Measurements from ENCODE around the gene PTPRT. TPM values are rescaled to one million over a fixed set of nuclear protein-coding genes. Genes with fewer than 3 reads are reported as not detected.

The PTPRT gene
- total RNA-seq, 2 donors from 2014 or later, result 0.11 to 0.35 TPM

DNA sequence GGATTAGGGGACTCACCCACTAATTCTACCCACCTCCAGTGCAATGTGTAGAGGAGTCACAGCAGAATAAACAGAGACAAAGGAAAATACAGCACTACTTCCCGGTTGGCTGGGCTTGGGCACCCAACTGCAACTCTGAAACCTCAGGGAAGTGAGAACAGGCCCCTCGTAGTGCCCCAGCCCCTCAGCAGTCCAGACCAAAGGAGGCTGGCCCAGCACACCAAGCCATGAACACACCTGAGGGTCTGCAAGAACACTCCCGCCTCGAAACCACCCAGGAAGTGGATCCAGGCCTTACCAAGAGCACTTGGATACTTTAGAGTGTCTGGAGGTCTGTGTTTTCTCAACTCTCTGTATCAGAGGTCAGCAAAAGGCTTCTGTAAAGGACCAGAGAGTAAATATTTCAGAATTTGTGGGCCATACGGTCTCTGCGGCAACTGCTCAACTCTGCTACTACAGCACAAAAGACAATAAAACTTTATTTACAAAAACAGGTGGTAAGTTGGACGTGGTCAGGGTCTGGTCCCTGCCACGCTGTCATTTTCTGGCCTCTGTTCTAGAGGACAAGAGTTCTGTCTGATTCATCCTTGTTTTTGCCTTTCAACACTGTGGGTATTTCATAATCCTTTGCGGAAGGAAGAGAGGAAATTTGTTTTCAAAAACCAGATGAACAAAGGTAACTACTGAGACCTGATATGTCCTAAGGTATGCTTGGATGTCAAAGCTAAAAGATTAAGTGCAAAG, 154.6 kb downstream of the PTPRT start:
- TF ChIP-seq, protein P1, sequence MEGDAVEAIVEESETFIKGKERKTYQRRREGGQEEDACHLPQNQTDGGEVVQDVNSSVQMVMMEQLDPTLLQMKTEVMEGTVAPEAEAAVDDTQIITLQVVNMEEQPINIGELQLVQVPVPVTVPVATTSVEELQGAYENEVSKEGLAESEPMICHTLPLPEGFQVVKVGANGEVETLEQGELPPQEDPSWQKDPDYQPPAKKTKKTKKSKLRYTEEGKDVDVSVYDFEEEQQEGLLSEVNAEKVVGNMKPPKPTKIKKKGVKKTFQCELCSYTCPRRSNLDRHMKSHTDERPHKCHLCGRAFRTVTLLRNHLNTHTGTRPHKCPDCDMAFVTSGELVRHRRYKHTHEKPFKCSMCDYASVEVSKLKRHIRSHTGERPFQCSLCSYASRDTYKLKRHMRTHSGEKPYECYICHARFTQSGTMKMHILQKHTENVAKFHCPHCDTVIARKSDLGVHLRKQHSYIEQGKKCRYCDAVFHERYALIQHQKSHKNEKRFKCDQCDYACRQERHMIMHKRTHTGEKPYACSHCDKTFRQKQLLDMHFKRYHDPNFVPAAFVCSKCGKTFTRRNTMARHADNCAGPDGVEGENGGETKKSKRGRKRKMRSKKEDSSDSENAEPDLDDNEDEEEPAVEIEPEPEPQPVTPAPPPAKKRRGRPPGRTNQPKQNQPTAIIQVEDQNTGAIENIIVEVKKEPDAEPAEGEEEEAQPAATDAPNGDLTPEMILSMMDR (IDR thresholded peaks at IDR 0.05), result no peak
- Histone ChIP-seq H3K4me1 (no peaks in the 10 kb centered on the region), H3K9me3 (no peaks in the 10 kb centered on the region), H3K36me3 (no peaks in the 10 kb centered on the region), H3K4me3 (no peak overlapping the region), H3K27ac (no peak overlapping the region), H3K27me3 (no peaks in the 10 kb centered on the region)
- DNase-seq (ENCODE audit: low spot score), result peak; percentile 50

DNA sequence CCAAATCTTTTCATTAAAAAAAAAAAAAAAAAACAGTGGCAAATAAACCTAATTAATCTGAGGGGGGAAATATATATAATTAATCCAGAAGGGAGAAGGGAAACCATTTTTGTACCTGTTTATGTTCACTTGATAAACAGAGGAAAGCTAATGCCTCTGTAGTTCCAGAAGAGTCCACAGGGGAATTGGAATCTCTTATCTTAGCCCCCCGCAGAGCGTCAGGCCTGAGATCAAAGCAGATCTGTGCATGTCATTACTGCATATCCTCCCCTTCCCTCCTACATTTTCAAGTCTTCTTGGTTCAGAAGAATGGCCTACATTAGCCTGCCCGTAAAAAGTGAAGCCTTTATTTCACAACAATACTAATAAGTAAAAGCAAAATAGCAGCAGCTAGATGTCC, 157.2 kb downstream of the PTPRT start:
- DNase-seq (ENCODE audit: low spot score), result no peak

DNA sequence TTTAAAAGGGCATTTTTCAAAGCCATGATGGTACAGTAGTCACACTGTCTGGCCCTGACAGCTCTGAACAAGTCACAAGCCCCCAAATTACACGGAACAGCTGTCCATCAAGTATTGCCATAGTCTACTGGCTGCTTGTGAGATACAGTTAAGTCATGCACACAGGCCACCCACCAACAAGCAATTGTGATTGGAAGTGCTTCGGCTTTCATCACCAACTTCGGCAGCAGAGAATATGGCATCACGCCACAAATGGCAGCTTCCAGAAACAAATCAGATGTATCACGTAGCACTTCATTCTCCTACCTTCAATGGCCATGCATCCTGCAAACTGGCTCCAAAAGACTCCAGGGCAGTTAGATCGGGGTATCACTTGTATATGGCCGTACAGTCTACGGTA, 160.5 kb downstream of the PTPRT start:
- no peak overlapping the region for H3K4me3 ChIP-seq
- H3K4me1 ChIP-seq, result no peaks in the 10 kb centered on the region
- no peaks in the 10 kb centered on the region for H3K9me3 ChIP-seq
- no peaks in the 10 kb centered on the region for H3K36me3 ChIP-seq
- DNase-seq (ENCODE audit: low spot score), result peak; percentile 43
- no peaks in the 10 kb centered on the region for H3K27me3 ChIP-seq
- TF ChIP-seq, protein P1 (IDR thresholded peaks at IDR 0.05), result no peak
- H3K27ac ChIP-seq, result no peak overlapping the region

More for the DNA sequence above, 157.2 kb downstream of the PTPRT start:
- Histone ChIP-seq H3K27ac (no peak overlapping the region), H3K9me3 (no peaks in the 10 kb centered on the region), H3K36me3 (no peaks in the 10 kb centered on the region), H3K27me3 (no peaks in the 10 kb centered on the region), H3K4me1 (no peaks in the 10 kb centered on the region), H3K4me3 (no peak overlapping the region)
- TF ChIP-seq, protein P1 (IDR thresholded peaks at IDR 0.05), result no peak

DNA sequence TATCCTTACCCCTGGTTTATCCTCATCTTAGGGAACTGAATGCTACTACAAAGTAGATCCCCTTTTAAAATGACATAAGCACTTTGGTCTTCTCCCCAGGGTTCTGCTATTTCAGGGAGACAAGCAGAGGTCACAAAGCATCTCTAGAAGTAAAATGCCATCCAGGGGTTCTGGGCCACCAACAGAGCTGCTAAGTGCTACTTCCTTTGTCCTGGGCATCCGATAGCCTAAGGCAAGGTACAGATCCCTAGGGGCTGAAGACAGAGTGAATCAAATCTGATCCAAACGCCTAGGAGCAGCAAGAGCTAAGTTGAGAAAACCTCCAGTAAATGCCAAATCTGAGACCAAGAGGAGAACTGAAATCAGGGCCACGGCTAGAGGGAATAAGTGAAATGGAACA, 161.2 kb downstream of the PTPRT start:
- no peak overlapping the region for H3K27ac ChIP-seq
- TF ChIP-seq, protein P1 (IDR thresholded peaks at IDR 0.05), result no peak

DNA sequence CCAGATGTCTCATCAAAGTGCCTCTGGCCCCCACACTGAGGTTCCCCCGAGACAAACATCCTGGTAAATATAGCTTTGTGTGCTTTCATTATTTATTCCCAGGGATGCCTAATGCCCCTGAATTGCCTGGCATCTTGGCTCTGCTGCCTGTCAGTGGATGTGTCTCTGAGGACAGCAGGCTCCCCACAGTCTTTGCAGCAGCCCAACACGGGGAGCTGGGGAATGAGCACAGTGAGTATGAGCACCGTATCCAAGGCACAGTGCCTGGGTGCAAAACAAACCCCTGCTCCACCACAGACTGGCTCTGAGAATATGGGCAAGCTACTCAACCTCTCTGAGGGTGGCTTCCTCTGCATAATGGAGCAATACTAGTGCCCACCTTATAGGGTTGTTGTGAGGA, 165.9 kb downstream of the PTPRT start:
- Histone ChIP-seq H3K36me3 (no peaks in the 10 kb centered on the region), H3K9me3 (no peaks in the 10 kb centered on the region), H3K27ac (no peak overlapping the region), H3K27me3 (no peaks in the 10 kb centered on the region), H3K4me3 (no peak overlapping the region), H3K4me1 (no peaks in the 10 kb centered on the region)
- TF ChIP-seq, protein P1 (IDR thresholded peaks at IDR 0.05), result no peak
- no peak for DNase-seq (ENCODE audit: low spot score)

More for the DNA sequence above, 161.2 kb downstream of the PTPRT start:
- H3K4me1 ChIP-seq, result no peaks in the 10 kb centered on the region
- H3K4me3 ChIP-seq, result no peak overlapping the region
- H3K27me3 ChIP-seq, result no peaks in the 10 kb centered on the region
- no peaks in the 10 kb centered on the region for H3K36me3 ChIP-seq
- DNase-seq (ENCODE audit: low spot score), result no peak
- H3K9me3 ChIP-seq, result no peaks in the 10 kb centered on the region

DNA sequence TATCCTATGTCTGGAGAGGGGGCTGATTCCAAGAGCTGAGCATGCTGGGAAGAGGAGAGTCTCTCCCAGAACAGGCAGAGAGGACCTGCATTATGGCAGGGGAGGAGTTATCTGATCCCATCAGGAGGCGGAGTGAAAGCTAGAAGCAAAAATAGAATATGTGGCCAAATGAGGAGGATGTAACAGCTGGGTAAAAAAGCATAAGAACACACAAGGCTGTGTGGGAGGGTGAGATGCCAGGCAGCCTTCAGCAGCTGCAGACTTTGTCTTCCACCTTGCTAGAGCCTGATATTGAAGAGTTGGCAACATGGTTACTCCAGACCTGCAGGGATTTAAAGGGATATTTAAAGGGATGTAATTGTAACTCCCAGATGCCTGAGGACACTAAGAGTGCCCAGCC, 167.1 kb downstream of the PTPRT start:
- no peak overlapping the region for H3K4me3 ChIP-seq
- no peaks in the 10 kb centered on the region for H3K4me1 ChIP-seq
- no peak overlapping the region for H3K27ac ChIP-seq
- H3K9me3 ChIP-seq, result no peaks in the 10 kb centered on the region
- no peaks in the 10 kb centered on the region for H3K36me3 ChIP-seq
- H3K27me3 ChIP-seq, result no peaks in the 10 kb centered on the region
- no peak for DNase-seq (ENCODE audit: low spot score)
- TF ChIP-seq, protein P1 (IDR thresholded peaks at IDR 0.05), result no peak
